HepG2 (cell line): ENCODE data around the gene DAD1. TPM values are rescaled to one million over a fixed set of nuclear protein-coding genes. Genes with fewer than 3 reads are reported as not detected.

Experiments used
- ATAC-seq: fragments of 200-7000 bp; cut with Tn5 transposase; 3 replicates; pipeline ENCODE4 v1.9.1; 2020; ENCODE audit warnings: mild to moderate bottlenecking, moderate library complexity
- BruUV-seq: library from RNA; stranded (reverse); fragments of 400-500 nt; replicated peaks from 2 replicates; lab custom pipeline; 2021; lab: Mats Ljungman, UMichigan
- CTCF ChIA-PET: fragments of 300-600 bp; formaldehyde crosslinking; extraction: SDS; loops from one replicate; lab custom pipeline; 2021; ENCODE audit warnings: low total read pairs, inconsistent platforms, low intra/inter-chr PET ratio; lab: Yijun Ruan, JAX
- POLR2A ChIA-PET: fragments of 350-600 bp; sonication (Branson Sonifier 250); formaldehyde crosslinking; loops from one replicate; lab custom pipeline; 2020; ENCODE audit warnings: antibody characterized with exemption, inconsistent platforms; lab: Yijun Ruan, JAX
- DNase-seq: peaks from one replicate; pipeline ENCODE4 v3.0.0-alpha.2; 2015; ENCODE audit warnings: low spot score
- FAIRE-seq: peaks from 3 replicates; lab custom pipeline; 2011; peaks lifted over from hg19 to GRCh38; lab: Jason Lieb, UNC
- H2AFZ ChIP-seq: one replicate; pipeline ENCODE4 v1.6.1; 2011; ENCODE audit warnings: low read length, inconsistent platforms
- H3K27ac ChIP-seq: fragments of 300-600 bp; 3 replicates; pipeline ENCODE4 v1.8.0; 2011; ENCODE audit warnings: mixed run types, mild to moderate bottlenecking, mixed read lengths, low read length, inconsistent platforms; ENCODE audit not compliant: insufficient read depth; ENCODE audit errors: extremely low read length
- H3K27me3 ChIP-seq, 2 experiments: fragments of 200-600 bp in 1 of 2; 2 replicates in 1 of 2; 3 replicates in 1 of 2; pipeline versions ENCODE4 v1.6.0 to v1.8.0; 2011; ENCODE audit warnings: low read length in 2 of 2, mild to moderate bottlenecking in 2 of 2, moderate library complexity in 2 of 2, inconsistent platforms in 1 of 2; ENCODE audit not compliant: insufficient read depth in 2 of 2, control insufficient read depth in 1 of 2
- H3K36me3 ChIP-seq, 2 experiments: fragments of 200-600 bp in 1 of 2; replicated peaks in 1 of 2; 2 replicates in 1 of 2; 3 replicates in 1 of 2; pipeline versions ENCODE4 v1.5.1 to v1.8.0; 2011; ENCODE audit warnings: low read length in 2 of 2, inconsistent platforms in 1 of 2; ENCODE audit not compliant: insufficient read depth in 2 of 2, control insufficient read depth in 1 of 2
- H3K4me1 ChIP-seq: 2 replicates; pipeline ENCODE4 v1.5.1; 2012; ENCODE audit warnings: low read length, inconsistent platforms; ENCODE audit not compliant: insufficient read depth
- H3K4me2 ChIP-seq: 2 replicates; pipeline ENCODE4 v1.6.0; 2011; ENCODE audit warnings: low read depth, low read length, inconsistent platforms
- H3K4me3 ChIP-seq, 3 experiments: fragments of 200-600 bp in 1 of 3; sonication (generic), shearing (Covaris generic) in 1 of 3; replicated peaks in 1 of 3; 2 replicates each; pipeline ENCODE4 v1.5.1; 2011 to 2016; ENCODE audit warnings: low read length in 3 of 3, inconsistent platforms in 2 of 3, low read depth in 2 of 3, mild to moderate bottlenecking in 2 of 3, control low read depth in 1 of 3, mixed read lengths in 1 of 3; ENCODE audit not compliant: insufficient read depth in 1 of 3
- H3K79me2 ChIP-seq: one replicate; pipeline ENCODE4 v1.6.1; 2011; ENCODE audit warnings: low read length, inconsistent platforms; ENCODE audit not compliant: insufficient read depth
- H3K9ac ChIP-seq: 2 replicates; pipeline ENCODE4 v1.6.0; 2011; ENCODE audit warnings: mild to moderate bottlenecking, low read depth, low read length, inconsistent platforms; ENCODE audit not compliant: insufficient read depth
- H3K9me3 ChIP-seq: 2 replicates; pipeline ENCODE4 v1.5.1; 2012; ENCODE audit warnings: mild to moderate bottlenecking, low read length
- H4K20me1 ChIP-seq: 2 replicates; pipeline ENCODE4 v1.6.0; 2011; ENCODE audit warnings: inconsistent platforms, mild to moderate bottlenecking, low read length, moderate library complexity; ENCODE audit not compliant: insufficient read depth
- ATF6 ChIP-seq: sonication (generic); formaldehyde crosslinking; conservative IDR thresholded peaks from 2 replicates; pipeline ENCODE4 v1.4.0; 2020; ENCODE audit warnings: missing genetic modification reagents
- GLI4 ChIP-seq: sonication (generic); formaldehyde crosslinking; IDR thresholded peaks from 2 replicates; pipeline ENCODE4 v1.5.1; 2020; ENCODE audit warnings: missing genetic modification reagents, mild to moderate bottlenecking, moderate library complexity, borderline replicate concordance
- HOXA7 ChIP-seq: sonication (generic); formaldehyde crosslinking; IDR thresholded peaks from 2 replicates; pipeline ENCODE4 v1.8.1; 2022; ENCODE audit warnings: mild to moderate bottlenecking, missing genetic modification reagents, moderate library complexity
- NCOA2 ChIP-seq: sonication (generic); formaldehyde crosslinking; IDR thresholded peaks from 2 replicates; pipeline ENCODE4 v1.8.0; 2022; ENCODE audit warnings: inconsistent platforms
- REPIN1 ChIP-seq: sonication (generic); formaldehyde crosslinking; IDR thresholded peaks from 2 replicates; pipeline ENCODE4 v1.8.0; 2022; ENCODE audit warnings: missing genetic modification reagents, low read depth, mild to moderate bottlenecking, borderline replicate concordance
- SMAD3 ChIP-seq: sonication (generic); formaldehyde crosslinking; IDR thresholded peaks from 2 replicates; pipeline ENCODE4 v1.4.0; 2020; ENCODE audit warnings: missing genetic modification reagents
- ZC3H4 ChIP-seq: sonication (generic); formaldehyde crosslinking; IDR thresholded peaks from 2 replicates; pipeline ENCODE4 v1.4.0; 2020; ENCODE audit warnings: missing genetic modification reagents, borderline replicate concordance
- ZMYM3 ChIP-seq: sonication (generic); formaldehyde crosslinking; IDR thresholded peaks from 2 replicates; pipeline ENCODE4 v1.5.1; 2020; ENCODE audit warnings: mild to moderate bottlenecking, missing genetic modification reagents
- ZNF160 ChIP-seq: sonication (generic); formaldehyde crosslinking; IDR thresholded peaks from 2 replicates; pipeline ENCODE4 v1.8.0; 2022; ENCODE audit warnings: mild to moderate bottlenecking, inconsistent platforms, missing genetic modification reagents
- ZNF552 ChIP-seq: sonication (generic); formaldehyde crosslinking; IDR thresholded peaks from 2 replicates; pipeline ENCODE4 v1.9.0; 2022; ENCODE audit warnings: missing genetic modification reagents, mild to moderate bottlenecking, borderline replicate concordance
- ZNF564 ChIP-seq: sonication (generic); formaldehyde crosslinking; IDR thresholded peaks from 2 replicates; pipeline ENCODE4 v1.8.1; 2023; ENCODE audit warnings: mild to moderate bottlenecking, missing genetic modification reagents
- ZNF709 ChIP-seq: sonication (generic); formaldehyde crosslinking; IDR thresholded peaks from 2 replicates; pipeline ENCODE4 v1.5.0; 2020; ENCODE audit warnings: mild to moderate bottlenecking, missing genetic modification reagents
- ZNF790 ChIP-seq: sonication (generic); formaldehyde crosslinking; IDR thresholded peaks from 2 replicates; pipeline ENCODE4 v1.8.0; 2022; ENCODE audit warnings: missing genetic modification reagents, mild to moderate bottlenecking, borderline replicate concordance
- ZSCAN21 ChIP-seq: sonication (generic); formaldehyde crosslinking; IDR thresholded peaks from 2 replicates; pipeline ENCODE4 v1.8.0; 2022; ENCODE audit warnings: mild to moderate bottlenecking, missing genetic modification reagents, moderate library complexity, borderline replicate concordance
- ZSCAN31 ChIP-seq: sonication (generic); formaldehyde crosslinking; IDR thresholded peaks from 2 replicates; pipeline ENCODE4 v1.5.0; 2020; ENCODE audit warnings: low read depth, mild to moderate bottlenecking, missing genetic modification reagents
- ZZZ3 ChIP-seq: sonication (generic); formaldehyde crosslinking; IDR thresholded peaks from 2 replicates; pipeline ENCODE4 v1.4.0; 2020; ENCODE audit warnings: missing genetic modification reagents, mild to moderate bottlenecking, borderline replicate concordance
- WGBS: methylation state at CpG from one replicate; pipeline ENCODE4 v1.1.6; 2017; ENCODE audit warnings: low lambda C conversion rate; 5-methylcytosine and 5-hydroxymethylcytosine counted together
- in situ Hi-C: cut with HindIII; loops from 2 replicates; pipeline ENCODE4 v1.10.0; 2017; ENCODE audit warnings: low pct_unique_long_range_greater_than_20kb; ENCODE audit not compliant: extremely low pct_ligation_motif_present
- intact Hi-C: fragments of 100-400 bp; cut with micrococcal nuclease; formaldehyde crosslinking; loops from one replicate; pipeline ENCODE4 v1.10.0; 2022; ENCODE audit not compliant: unreplicated experiment
- polyA plus RNA-seq, 8 experiments: library from polyadenylated mRNA; depleted of rRNA in 3 of 8; stranded (reverse) in 7 of 8; unstranded in 1 of 8; fragments of >200 nt; fragmentation: Illumina TruSeq in 4 of 8; extraction: Trizol in 4 of 8; gene quantifications; 2 replicates each; pipeline versions ENCODE4 v1.2.1 to v1.2.3, GENCODE V29; 2011 to 2016; ENCODE audit warnings: low read depth in 4 of 8, missing spikeins in 1 of 8, mixed read lengths in 1 of 8; ENCODE audit not compliant: insufficient read depth in 1 of 8
- total RNA-seq, 5 experiments: library from RNA; depleted of rRNA; stranded (reverse); fragments of >200 nt; fragmentation: Illumina TruSeq; extraction: Trizol; gene quantifications; 2 replicates each; pipeline ENCODE4 v1.2.3, GENCODE V29; 2016; ENCODE audit warnings: low read depth in 1 of 5
- TF ChIP-seq, protein P1 (sequence below): sonication (generic); formaldehyde crosslinking; IDR thresholded peaks from 2 replicates; pipeline ENCODE4 v1.5.1; 2020; ENCODE audit warnings: missing genetic modification reagents, mild to moderate bottlenecking, borderline replicate concordance
- TF ChIP-seq, protein P2 (sequence below): sonication (generic); formaldehyde crosslinking; IDR thresholded peaks from 2 replicates; pipeline ENCODE4 v1.8.1; 2023; ENCODE audit warnings: mild to moderate bottlenecking, missing genetic modification reagents, borderline replicate concordance
- TF ChIP-seq, protein P3 (sequence below): sonication (generic); formaldehyde crosslinking; IDR thresholded peaks from 2 replicates; pipeline ENCODE4 v1.5.0; 2020; ENCODE audit warnings: mild to moderate bottlenecking, missing genetic modification reagents

The DAD1 gene
- total and polyA plus RNA-seq, 2 of the 13 experiments (the other 11 are each of a cell fraction or from before 2014, with no cell fraction given) = 558 to 626 TPM

DNA sequence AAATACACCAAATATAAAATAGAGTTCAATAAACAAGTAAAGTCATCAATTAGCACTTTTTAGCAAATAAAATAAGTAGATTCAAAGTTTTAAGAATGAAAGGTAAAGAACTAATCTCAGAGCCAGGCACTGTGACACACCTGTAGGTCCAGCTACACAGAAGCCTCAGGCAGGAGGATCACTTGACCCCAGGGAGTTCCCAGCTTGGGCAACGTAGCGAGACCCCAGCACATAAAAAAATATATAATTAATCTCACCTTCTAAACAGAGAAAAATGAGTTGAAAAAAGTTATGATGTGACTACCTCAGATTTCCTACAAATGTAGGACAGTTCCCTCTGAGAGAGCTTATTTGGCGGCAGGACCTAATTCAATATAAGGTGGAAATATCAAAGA, 19.3 kb downstream of the DAD1 start:
- H3K4me1 ChIP-seq = peaks cover 29% of the 10 kb centered on the region
- H3K36me3 ChIP-seq = peaks cover 40 to 80% of the 10 kb centered on the region in 2 experiments
- H2AFZ ChIP-seq = no peak overlapping the region
- in situ Hi-C loops (no loop called here), intact Hi-C loops (loop anchor here (1.0 to 5.0 kb wide), 9 partner anchors 12 to 331 kb away; partner anchors contain the start of genes DAD1, OR6J1 and SLC7A7)
- no peak overlapping the region for H3K27ac ChIP-seq
- no peaks in the 10 kb centered on the region for H3K9me3 ChIP-seq
- CTCF ChIA-PET = interaction anchor here (1.2 to 5.5 kb wide), 11 partner anchors 11 to 330 kb away, joined by 3 to 142 read pairs (median 12); partner anchors contain the start of genes DAD1 and OR6J1
- DNase-seq (no peak), FAIRE-seq (no peak), ATAC-seq (no peak)
- WGBS = 66% methylated on average over 3 of the region's 3 CpGs
- peaks cover 9% of the 10 kb centered on the region; the same call in 1 of the 2 replicates for H4K20me1 ChIP-seq
- H3K27me3 ChIP-seq = no peaks in the 10 kb centered on the region
- H3K4me2 ChIP-seq = no peak overlapping the region
- no peak overlapping the region for H3K4me3 ChIP-seq
- no TSS peak for BruUV-seq
- POLR2A ChIA-PET = interaction anchor here (0.6 to 4.4 kb wide), 13 partner anchors 8 to 502 kb away, joined by 3 to 62 read pairs (median 4); partner anchors contain the start of genes ABHD4, DAD1, LRP10 and OXA1L
- H3K9ac ChIP-seq = no peak overlapping the region
- peaks cover 25% of the 10 kb centered on the region for H3K79me2 ChIP-seq
- TF ChIP-seq, protein P1, sequence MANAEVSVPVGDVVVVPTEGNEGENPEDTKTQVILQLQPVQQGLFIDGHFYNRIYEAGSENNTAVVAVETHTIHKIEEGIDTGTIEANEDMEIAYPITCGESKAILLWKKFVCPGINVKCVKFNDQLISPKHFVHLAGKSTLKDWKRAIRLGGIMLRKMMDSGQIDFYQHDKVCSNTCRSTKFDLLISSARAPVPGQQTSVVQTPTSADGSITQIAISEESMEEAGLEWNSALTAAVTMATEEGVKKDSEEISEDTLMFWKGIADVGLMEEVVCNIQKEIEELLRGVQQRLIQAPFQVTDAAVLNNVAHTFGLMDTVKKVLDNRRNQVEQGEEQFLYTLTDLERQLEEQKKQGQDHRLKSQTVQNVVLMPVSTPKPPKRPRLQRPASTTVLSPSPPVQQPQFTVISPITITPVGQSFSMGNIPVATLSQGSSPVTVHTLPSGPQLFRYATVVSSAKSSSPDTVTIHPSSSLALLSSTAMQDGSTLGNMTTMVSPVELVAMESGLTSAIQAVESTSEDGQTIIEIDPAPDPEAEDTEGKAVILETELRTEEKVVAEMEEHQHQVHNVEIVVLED (CRISPR knock-in tag) = no peak
- TF ChIP-seq HOXA7 (CRISPR knock-in tag) = no peak
- TF ChIP-seq ATF6 = no peak
- TF ChIP-seq ZSCAN21 (CRISPR knock-in tag) = no peak
- TF ChIP-seq, protein P2, sequence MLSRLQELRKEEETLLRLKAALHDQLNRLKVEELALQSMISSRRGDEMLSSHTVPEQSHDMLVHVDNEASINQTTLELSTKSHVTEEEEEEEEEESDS (CRISPR knock-in tag) = 0 out of 2 replicates have a peak, but pooled peaks have one; percentile 43
- TF ChIP-seq ZNF552 (CRISPR knock-in tag) = no peak
- peak; percentile 6; the same call in 1 of the 2 replicates for TF ChIP-seq REPIN1
- no peak for TF ChIP-seq ZNF709 (CRISPR knock-in tag)
- 0 out of 2 replicates have a peak, but pooled peaks have one; percentile 5 for TF ChIP-seq SMAD3 (CRISPR knock-in tag)
- TF ChIP-seq, protein P3, sequence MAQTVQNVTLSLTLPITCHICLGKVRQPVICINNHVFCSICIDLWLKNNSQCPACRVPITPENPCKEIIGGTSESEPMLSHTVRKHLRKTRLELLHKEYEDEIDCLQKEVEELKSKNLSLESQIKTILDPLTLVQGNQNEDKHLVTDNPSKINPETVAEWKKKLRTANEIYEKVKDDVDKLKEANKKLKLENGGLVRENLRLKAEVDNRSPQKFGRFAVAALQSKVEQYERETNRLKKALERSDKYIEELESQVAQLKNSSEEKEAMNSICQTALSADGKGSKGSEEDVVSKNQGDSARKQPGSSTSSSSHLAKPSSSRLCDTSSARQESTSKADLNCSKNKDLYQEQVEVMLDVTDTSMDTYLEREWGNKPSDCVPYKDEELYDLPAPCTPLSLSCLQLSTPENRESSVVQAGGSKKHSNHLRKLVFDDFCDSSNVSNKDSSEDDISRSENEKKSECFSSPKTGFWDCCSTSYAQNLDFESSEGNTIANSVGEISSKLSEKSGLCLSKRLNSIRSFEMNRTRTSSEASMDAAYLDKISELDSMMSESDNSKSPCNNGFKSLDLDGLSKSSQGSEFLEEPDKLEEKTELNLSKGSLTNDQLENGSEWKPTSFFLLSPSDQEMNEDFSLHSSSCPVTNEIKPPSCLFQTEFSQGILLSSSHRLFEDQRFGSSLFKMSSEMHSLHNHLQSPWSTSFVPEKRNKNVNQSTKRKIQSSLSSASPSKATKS = no peak
- no peak for TF ChIP-seq NCOA2
- TF ChIP-seq ZZZ3 (CRISPR knock-in tag) = no peak
- TF ChIP-seq ZSCAN31 (CRISPR knock-in tag) = no peak
- TF ChIP-seq ZNF790 (CRISPR knock-in tag) = no peak
- no peak for TF ChIP-seq ZC3H4 (CRISPR knock-in tag)
- TF ChIP-seq ZNF160 (CRISPR knock-in tag) = no peak
- TF ChIP-seq ZMYM3 (CRISPR knock-in tag) = no peak
- TF ChIP-seq ZNF564 (CRISPR knock-in tag) = 0 out of 2 replicates have a peak, but pooled peaks have one; percentile 25
- no peak for TF ChIP-seq GLI4 (CRISPR knock-in tag)
